ENCODE results near the gene RTF1.

- TF ChIP-seq POLR2A (IDR thresholded peaks at IDR 0.05; ENCODE audit: low read length): no peak
- no peak for TF ChIP-seq SMC3 (IDR thresholded peaks at IDR 0.05)
- no peak for TF ChIP-seq BHLHE40 (IDR thresholded peaks at IDR 0.05; ENCODE audit: low read depth, low read length)
- TF ChIP-seq, protein P1, sequence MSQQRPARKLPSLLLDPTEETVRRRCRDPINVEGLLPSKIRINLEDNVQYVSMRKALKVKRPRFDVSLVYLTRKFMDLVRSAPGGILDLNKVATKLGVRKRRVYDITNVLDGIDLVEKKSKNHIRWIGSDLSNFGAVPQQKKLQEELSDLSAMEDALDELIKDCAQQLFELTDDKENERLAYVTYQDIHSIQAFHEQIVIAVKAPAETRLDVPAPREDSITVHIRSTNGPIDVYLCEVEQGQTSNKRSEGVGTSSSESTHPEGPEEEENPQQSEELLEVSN (IDR thresholded peaks at IDR 0.05; ENCODE audit: borderline replicate concordance, low read depth): no peak
- no peak for TF ChIP-seq CTCF (IDR thresholded peaks at IDR 0.05)
- TF ChIP-seq EHF (CRISPR knock-in tag; IDR thresholded peaks at IDR 0.05): no peak
- TF ChIP-seq RFX5 (IDR thresholded peaks at IDR 0.05): no peak
- TF ChIP-seq KDM1A (IDR thresholded peaks at IDR 0.05; ENCODE audit: low read depth): no peak
- no peak for TF ChIP-seq EP300 (IDR thresholded peaks at IDR 0.05)
- no peak for TF ChIP-seq ESRRA (IDR thresholded peaks at IDR 0.05; ENCODE audit: borderline replicate concordance, low read length)
- no peak for TF ChIP-seq GATA3 (IDR thresholded peaks at IDR 0.05; ENCODE audit: borderline replicate concordance)
- no peak for TF ChIP-seq JUNB (IDR thresholded peaks at IDR 0.05)
- TF ChIP-seq POLR2AphosphoS2 (conservative IDR thresholded peaks at IDR 0.05; ENCODE audit: low read length): no peak
- TF ChIP-seq CEBPB (IDR thresholded peaks at IDR 0.05): no peak
Observed at GRCh38 chr15:41394924-41395323, 22.0 kb upstream of the RTF1 start.

Measured in A549 (cell line).